ENCODE measurements around the gene ARHGEF25.

GRCh38 chr12:57614948-57615500 lies 3.8 kb downstream of the ARHGEF25 start:
- TF ChIP-seq CTCF (IDR thresholded peaks at IDR 0.05) (no peak), POLR2AphosphoS5 (IDR thresholded peaks at IDR 0.05) (no peak), POLR2A (IDR thresholded peaks at IDR 0.05) (no peak)

Measured in upper lobe of left lung (tissue), 4 donors.